T-helper 22 cell (primary cell): Measurements from ENCODE around the gene RNPS1.

ENCODE experiments used
- DNase-seq: peaks from one replicate; pipeline ENCODE4 v3.0.0-alpha.2; 2020; ENCODE audit warnings: low read depth

RNPS1 gene

GRCh38 chr16:2212362-2213324 is 55.3 kb downstream of the RNPS1 start:
- no peak for DNase-seq

GRCh38 chr16:2211923-2212347 is 56.0 kb downstream of the RNPS1 start:
- DNase-seq, result no peak

GRCh38 chr16:2210386-2211365 is 57.2 kb downstream of the RNPS1 start, which contains the start of gene BRICD5:
Gene BRICD5 (minus strand): TSS chr16:2210863. CDS start chr16:2210833, 30 bp downstream.
- DNase-seq, result no peak

- DNase-seq, result no peak
These were observed 58.0 kb downstream of the RNPS1 start for GRCh38 chr16:2210009-2210332.

- no peak for DNase-seq
These were observed 58.5 kb downstream of the RNPS1 start for GRCh38 chr16:2209258-2210008.

DNA sequence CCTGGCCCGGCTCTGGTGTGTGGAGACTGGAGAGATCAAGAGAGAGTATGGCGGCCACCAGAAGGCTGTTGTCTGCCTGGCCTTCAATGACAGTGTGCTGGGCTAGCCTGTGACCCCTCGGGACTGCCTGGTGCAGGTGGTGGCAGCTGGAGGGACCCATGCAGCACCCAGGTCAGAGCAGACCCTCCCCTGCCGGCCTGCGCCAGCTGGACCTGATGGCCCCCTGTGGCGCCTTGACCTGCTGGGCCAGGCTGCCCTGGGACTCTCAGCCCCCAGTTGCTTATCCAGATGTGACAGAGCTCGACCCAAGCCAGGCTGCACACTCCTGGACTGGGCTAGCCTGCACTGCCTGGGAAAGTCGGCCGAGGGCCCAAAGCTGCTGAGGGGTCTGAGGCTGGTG is 59.2 kb downstream of the RNPS1 start:
- no peak for DNase-seq

GRCh38 chr16:2208308-2208707 is 59.6 kb downstream of the RNPS1 start:
- DNase-seq, result no peak

DNA sequence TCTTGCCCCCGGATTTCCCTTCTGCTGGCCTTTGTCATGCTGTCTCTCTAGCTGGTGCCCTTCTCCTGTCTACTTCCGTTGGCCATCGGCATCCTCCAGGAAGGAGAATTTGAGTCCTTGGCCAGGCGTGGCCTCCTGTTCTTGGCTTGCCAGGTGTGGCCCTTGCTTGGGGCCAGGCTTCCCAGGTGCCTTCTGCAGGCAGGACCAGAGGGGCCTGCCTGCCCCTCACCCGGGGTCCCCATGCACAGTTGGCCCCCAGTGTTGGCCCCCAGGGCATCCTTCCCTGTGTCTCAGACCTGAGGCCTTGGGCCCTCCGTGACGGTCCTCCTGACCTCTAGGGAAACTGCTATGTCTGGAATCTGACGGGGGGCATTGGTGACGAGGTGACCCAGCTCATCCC is 60.1 kb downstream of the RNPS1 start:
- DNase-seq, result no peak

DNA sequence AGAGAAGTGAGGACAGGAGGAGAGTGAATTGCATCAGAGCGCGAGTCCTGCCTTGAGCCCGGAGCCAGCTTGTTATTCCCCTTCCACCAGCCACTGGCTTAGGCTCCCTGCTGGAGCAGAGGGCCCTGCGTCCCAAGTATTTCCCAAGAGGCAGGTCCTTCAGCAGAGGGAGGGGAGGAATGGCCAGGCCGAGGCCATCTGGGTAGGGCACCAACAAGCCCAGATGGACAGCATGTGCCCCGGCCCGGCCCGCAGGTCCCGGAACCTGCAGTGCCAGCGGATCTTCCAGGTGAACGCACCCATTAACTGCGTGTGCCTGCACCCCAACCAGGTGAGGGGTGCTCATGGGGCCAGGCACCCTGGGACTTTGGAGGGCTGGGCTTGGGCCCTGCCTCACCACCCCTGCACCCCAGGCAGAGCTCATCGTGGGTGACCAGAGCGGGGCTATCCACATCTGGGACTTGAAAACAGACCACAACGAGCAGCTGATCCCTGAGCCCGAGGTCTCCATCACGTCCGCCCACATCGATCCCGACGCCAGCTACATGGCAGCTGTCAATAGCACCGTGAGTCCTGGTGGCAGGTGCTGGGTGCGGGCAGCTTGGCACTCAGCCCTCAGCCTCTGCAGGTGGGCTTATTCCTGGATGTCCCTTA is 61.0 kb downstream of the RNPS1 start:
- no peak for DNase-seq

DNA sequence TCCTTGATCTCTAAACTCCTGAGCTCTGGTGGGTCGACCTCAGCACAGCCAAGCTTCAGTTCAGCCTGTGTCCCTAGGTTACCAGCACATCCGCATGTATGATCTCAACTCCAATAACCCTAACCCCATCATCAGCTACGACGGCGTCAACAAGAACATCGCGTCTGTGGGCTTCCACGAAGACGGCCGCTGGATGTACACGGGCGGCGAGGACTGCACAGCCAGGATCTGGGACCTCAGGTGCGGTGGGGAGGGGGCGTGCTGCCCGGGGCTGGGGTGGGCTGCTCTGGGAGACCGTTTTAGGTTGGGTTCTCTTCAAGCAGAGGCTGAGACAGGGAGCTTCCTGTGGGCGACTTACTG is 61.5 kb downstream of the RNPS1 start:
- DNase-seq, result no peak

DNA sequence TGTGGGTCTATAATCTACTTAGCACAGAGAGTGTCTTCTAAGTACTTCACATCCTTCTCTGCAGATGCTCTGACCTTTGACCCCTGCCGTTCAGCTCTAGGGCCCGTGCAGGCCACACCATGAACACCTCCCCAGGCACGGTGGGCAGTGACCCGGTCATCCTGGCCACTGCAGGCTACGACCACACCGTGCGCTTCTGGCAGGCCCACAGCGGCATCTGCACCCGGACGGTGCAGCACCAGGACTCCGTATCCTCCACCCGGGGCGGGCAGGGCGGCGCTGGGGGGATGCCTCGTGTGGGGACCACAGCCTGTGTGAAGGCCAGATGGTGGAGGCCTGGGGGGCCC is 62.0 kb downstream of the RNPS1 start:
- no peak for DNase-seq

GRCh38 chr16:2205104-2205966 is 62.6 kb downstream of the RNPS1 start, which contains the start of gene MLST8:
Gene MLST8 (plus strand): TSS chr16:2205454. CDS start chr16:2206086, 632 bp downstream.
- peak; percentile 87 for DNase-seq

- no peak for DNase-seq
These were observed 63.4 kb downstream of the RNPS1 start for GRCh38 chr16:2204416-2205103.
